ENCODE measurements around the gene DIP2C. TPM values are rescaled to one million over a fixed set of nuclear protein-coding genes. Genes with fewer than 3 reads are reported as not detected.

Gene DIP2C
- total RNA-seq, 3 donors from 2014 or later = 17.1 to 48.2 (median 20.3) TPM

- DNase-seq (ENCODE audit: low spot score in 2 of 2) = peak in 1 of 2 donors; percentile 51
- Histone ChIP-seq H3K27ac (no peak overlapping the region), H3K36me3 (no peaks in the 10 kb centered on the region), H3K27me3 (no peaks in the 10 kb centered on the region), H3K9me3 (no peaks in the 10 kb centered on the region), H3K4me3 (peak overlapping the region in 1 of 3 donors; percentile 33), H3K4me1 (no peaks in the 10 kb centered on the region)
- intact Hi-C loops (cut with DNase I; ENCODE audit: low total_unique reads) = no loop called here
- TF ChIP-seq POLR2AphosphoS5 (IDR thresholded peaks at IDR 0.05) (no peak), CTCF (IDR thresholded peaks at IDR 0.05) (no peak), POLR2A (IDR thresholded peaks at IDR 0.05) (no peak)
Measured at GRCh38 chr10:338171-339037, 351.1 kb downstream of the DIP2C start.

GRCh38 chr10:336247-336646 lies 353.2 kb downstream of the DIP2C start:
- no peak overlapping the region for H3K4me3 ChIP-seq
- DNase-seq (ENCODE audit: low spot score in 2 of 2) = no peak
- no peaks in the 10 kb centered on the region for H3K9me3 ChIP-seq
- intact Hi-C loops (cut with DNase I; ENCODE audit: low total_unique reads) = no loop called here
- H3K27me3 ChIP-seq = no peaks in the 10 kb centered on the region
- no peaks in the 10 kb centered on the region for H3K36me3 ChIP-seq
- no peak overlapping the region for H3K27ac ChIP-seq
- no peaks in the 10 kb centered on the region for H3K4me1 ChIP-seq
- no peak for TF ChIP-seq CTCF (IDR thresholded peaks at IDR 0.05)
- no peak for TF ChIP-seq POLR2AphosphoS5 (IDR thresholded peaks at IDR 0.05)
- no peak for TF ChIP-seq POLR2A (IDR thresholded peaks at IDR 0.05)

GRCh38 chr10:335151-335800 lies 354.2 kb downstream of the DIP2C start:
- Histone ChIP-seq H3K27me3 (no peaks in the 10 kb centered on the region), H3K27ac (no peak overlapping the region), H3K9me3 (no peaks in the 10 kb centered on the region), H3K4me1 (no peaks in the 10 kb centered on the region), H3K36me3 (no peaks in the 10 kb centered on the region), H3K4me3 (no peak overlapping the region)
- TF ChIP-seq CTCF (IDR thresholded peaks at IDR 0.05) = no peak
- intact Hi-C loops (cut with DNase I; ENCODE audit: low total_unique reads) = no loop called here
- DNase-seq (ENCODE audit: low spot score in 2 of 2) = peak in 1 of 2 donors; percentile 28

GRCh38 chr10:331186-331585 lies 358.3 kb downstream of the DIP2C start:
- Histone ChIP-seq H3K27me3 (no peaks in the 10 kb centered on the region), H3K27ac (no peak overlapping the region), H3K4me3 (no peak overlapping the region), H3K4me1 (no peaks in the 10 kb centered on the region), H3K36me3 (no peaks in the 10 kb centered on the region), H3K9me3 (no peaks in the 10 kb centered on the region)
- TF ChIP-seq POLR2A (IDR thresholded peaks at IDR 0.05) (no peak), POLR2AphosphoS5 (IDR thresholded peaks at IDR 0.05) (no peak), CTCF (IDR thresholded peaks at IDR 0.05) (no peak)
- DNase-seq (ENCODE audit: low spot score in 2 of 2) = no peak
- intact Hi-C loops (cut with DNase I; ENCODE audit: low total_unique reads) = no loop called here
